ENCODE results near the gene CDH20. TPM values are rescaled to one million over a fixed set of nuclear protein-coding genes. Genes with fewer than 3 reads are reported as not detected.

CDH20 gene
- total RNA-seq, 1 experiment from 2014 or later = not detected

DNA sequence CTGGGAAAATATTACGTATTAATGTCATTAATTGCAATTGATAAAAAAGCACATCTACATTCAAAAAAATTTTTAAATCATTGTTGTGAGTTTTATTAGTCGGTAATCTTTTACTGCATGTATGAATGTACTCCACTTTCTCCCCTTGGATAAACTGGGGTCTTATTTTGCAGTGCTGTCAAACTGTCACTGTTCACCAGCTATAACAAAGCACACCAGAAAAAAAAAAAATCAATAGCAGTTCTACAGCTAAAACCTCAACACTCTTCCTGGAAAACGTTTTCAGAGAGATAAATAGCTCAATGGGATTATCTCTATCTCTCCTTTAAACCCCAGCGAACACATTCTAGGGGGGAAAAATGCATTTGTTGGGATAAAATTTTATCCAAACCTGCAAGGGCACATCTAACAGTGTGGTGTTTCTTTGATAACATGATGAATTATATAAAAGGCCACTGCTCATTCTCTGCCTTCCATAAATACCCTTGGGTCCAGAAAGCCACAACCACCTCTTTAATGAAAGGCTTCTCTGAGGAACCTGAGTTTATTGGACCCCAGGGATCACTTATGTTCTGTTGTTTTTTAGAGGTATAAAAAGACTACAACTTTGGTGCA lies 219.9 kb downstream of the CDH20 start:
- H3K27ac ChIP-seq (ENCODE audit: low read depth, low read length) = no peak overlapping the region
- H3K9ac ChIP-seq (ENCODE audit: low read length) = no peak overlapping the region
- TF ChIP-seq, protein P1, sequence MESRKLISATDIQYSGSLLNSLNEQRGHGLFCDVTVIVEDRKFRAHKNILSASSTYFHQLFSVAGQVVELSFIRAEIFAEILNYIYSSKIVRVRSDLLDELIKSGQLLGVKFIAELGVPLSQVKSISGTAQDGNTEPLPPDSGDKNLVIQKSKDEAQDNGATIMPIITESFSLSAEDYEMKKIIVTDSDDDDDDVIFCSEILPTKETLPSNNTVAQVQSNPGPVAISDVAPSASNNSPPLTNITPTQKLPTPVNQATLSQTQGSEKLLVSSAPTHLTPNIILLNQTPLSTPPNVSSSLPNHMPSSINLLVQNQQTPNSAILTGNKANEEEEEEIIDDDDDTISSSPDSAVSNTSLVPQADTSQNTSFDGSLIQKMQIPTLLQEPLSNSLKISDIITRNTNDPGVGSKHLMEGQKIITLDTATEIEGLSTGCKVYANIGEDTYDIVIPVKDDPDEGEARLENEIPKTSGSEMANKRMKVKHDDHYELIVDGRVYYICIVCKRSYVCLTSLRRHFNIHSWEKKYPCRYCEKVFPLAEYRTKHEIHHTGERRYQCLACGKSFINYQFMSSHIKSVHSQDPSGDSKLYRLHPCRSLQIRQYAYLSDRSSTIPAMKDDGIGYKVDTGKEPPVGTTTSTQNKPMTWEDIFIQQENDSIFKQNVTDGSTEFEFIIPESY (IDR thresholded peaks at IDR 0.05; ENCODE audit: extremely low read depth, insufficient replicate concordance, low read length) = no peak
- TF ChIP-seq ZNF274 (IDR thresholded peaks at IDR 0.05; ENCODE audit: low read depth, low read length) (no peak), POLR2AphosphoS5 (IDR thresholded peaks at IDR 0.05; ENCODE audit: low read depth, low read length) (no peak), FOSL1 (IDR thresholded peaks at IDR 0.05; ENCODE audit: low read depth) (no peak), JUND (IDR thresholded peaks at IDR 0.05) (no peak), REST (IDR thresholded peaks at IDR 0.05; ENCODE audit: low read depth) (no peak), EZH2 (IDR thresholded peaks at IDR 0.05) (no peak), ZFX (IDR thresholded peaks at IDR 0.05) (no peak), YY1 (IDR thresholded peaks at IDR 0.05; ENCODE audit: extremely low read depth, insufficient replicate concordance, low read depth, low read length) (no peak), RAD21 (IDR thresholded peaks at IDR 0.05; ENCODE audit: low read depth) (no peak), SRF (IDR thresholded peaks at IDR 0.05; ENCODE audit: low read depth) (no peak), TCF7L2 (IDR thresholded peaks at IDR 0.05; ENCODE audit: borderline replicate concordance, extremely low read depth, insufficient read depth, insufficient read length) (no peak), SIN3A (IDR thresholded peaks at IDR 0.05; ENCODE audit: low read depth) (no peak), EGR1 (IDR thresholded peaks at IDR 0.05; ENCODE audit: low read depth) (no peak), EZH2phosphoT487 (IDR thresholded peaks at IDR 0.05; ENCODE audit: borderline replicate concordance) (no peak), ELF1 (IDR thresholded peaks at IDR 0.05; ENCODE audit: borderline replicate concordance, low read depth) (no peak)
- TF ChIP-seq, protein P2, sequence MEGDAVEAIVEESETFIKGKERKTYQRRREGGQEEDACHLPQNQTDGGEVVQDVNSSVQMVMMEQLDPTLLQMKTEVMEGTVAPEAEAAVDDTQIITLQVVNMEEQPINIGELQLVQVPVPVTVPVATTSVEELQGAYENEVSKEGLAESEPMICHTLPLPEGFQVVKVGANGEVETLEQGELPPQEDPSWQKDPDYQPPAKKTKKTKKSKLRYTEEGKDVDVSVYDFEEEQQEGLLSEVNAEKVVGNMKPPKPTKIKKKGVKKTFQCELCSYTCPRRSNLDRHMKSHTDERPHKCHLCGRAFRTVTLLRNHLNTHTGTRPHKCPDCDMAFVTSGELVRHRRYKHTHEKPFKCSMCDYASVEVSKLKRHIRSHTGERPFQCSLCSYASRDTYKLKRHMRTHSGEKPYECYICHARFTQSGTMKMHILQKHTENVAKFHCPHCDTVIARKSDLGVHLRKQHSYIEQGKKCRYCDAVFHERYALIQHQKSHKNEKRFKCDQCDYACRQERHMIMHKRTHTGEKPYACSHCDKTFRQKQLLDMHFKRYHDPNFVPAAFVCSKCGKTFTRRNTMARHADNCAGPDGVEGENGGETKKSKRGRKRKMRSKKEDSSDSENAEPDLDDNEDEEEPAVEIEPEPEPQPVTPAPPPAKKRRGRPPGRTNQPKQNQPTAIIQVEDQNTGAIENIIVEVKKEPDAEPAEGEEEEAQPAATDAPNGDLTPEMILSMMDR (IDR thresholded peaks at IDR 0.05 in 2 of 3, conservative IDR thresholded peaks at IDR 0.05 in 1 of 3; ENCODE audit: borderline replicate concordance in 1 of 3, insufficient read depth in 1 of 3, low read depth in 2 of 3, low read length in 2 of 3) = no peak
- TF ChIP-seq, protein P3, sequence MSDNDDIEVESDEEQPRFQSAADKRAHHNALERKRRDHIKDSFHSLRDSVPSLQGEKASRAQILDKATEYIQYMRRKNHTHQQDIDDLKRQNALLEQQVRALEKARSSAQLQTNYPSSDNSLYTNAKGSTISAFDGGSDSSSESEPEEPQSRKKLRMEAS (IDR thresholded peaks at IDR 0.05) = no peak
- intact Hi-C loops (cut with micrococcal nuclease) = no loop called here
- ChIA-PET RAD21 (ENCODE audit: low non-redundant PET in 1 of 2, low total read pairs in 2 of 2, uncharacterized antibody in 2 of 2, unreplicated experiment in 2 of 2) (no interaction called here), POLR2A (no interaction called here), CTCF (no interaction called here)
- no TSS peak for BruUV-seq (replicated peaks)
- H3K4me2 ChIP-seq (ENCODE audit: low read length) = no peak overlapping the region
- no peaks in the 10 kb centered on the region for H4K20me1 ChIP-seq (ENCODE audit: insufficient read depth)
- H2AFZ ChIP-seq (ENCODE audit: low read depth, low read length, poor library complexity, severe bottlenecking) = no peak overlapping the region
- H3K4me3 ChIP-seq (replicated peaks in 1 of 2; ENCODE audit: low read depth in 1 of 2, low read length in 2 of 2) = no peak overlapping the region
- H3K9me3 ChIP-seq (ENCODE audit: control insufficient read depth in 1 of 2, insufficient read depth in 1 of 2, low read depth in 1 of 2, low read length in 2 of 2) = no peaks in the 10 kb centered on the region
- no peaks in the 10 kb centered on the region for H3K27me3 ChIP-seq (ENCODE audit: insufficient read depth, low read length)
- ATAC-seq (no peak), DNase-seq (ENCODE audit: low read depth, low spot score) (no peak)
- H3K79me2 ChIP-seq (ENCODE audit: insufficient read depth, low read length) = no peaks in the 10 kb centered on the region
- H3K36me3 ChIP-seq (ENCODE audit: control insufficient read depth in 1 of 2, insufficient read depth in 2 of 2, low read length in 2 of 2) = no peaks in the 10 kb centered on the region
- H3K9me2 ChIP-seq (ENCODE audit: insufficient read depth) = no peaks in the 10 kb centered on the region
- no peaks in the 10 kb centered on the region for H3K4me1 ChIP-seq (ENCODE audit: control insufficient read depth in 1 of 2, insufficient read depth in 2 of 2, low read length in 2 of 2)
